Stromal cell of bone marrow (primary cell): ENCODE results near the gene FKBP7.
"Not testable (repeated sequence)": the region's sequence is repeated elsewhere in the genome, so short reads cannot be mapped to it uniquely, and the experiment has no call there.

Source experiments
- DNase-seq: peaks from one replicate; pipeline ENCODE4 v3.0.0-alpha.2; 2012; ENCODE audit warnings: low read depth

The FKBP7 gene

GRCh38 chr2:178485356-178485755 is 7.0 kb upstream of the FKBP7 start:
- no peak for DNase-seq

GRCh38 chr2:178484245-178485041 is 6.0 kb upstream of the FKBP7 start:
- no peak for DNase-seq

DNA sequence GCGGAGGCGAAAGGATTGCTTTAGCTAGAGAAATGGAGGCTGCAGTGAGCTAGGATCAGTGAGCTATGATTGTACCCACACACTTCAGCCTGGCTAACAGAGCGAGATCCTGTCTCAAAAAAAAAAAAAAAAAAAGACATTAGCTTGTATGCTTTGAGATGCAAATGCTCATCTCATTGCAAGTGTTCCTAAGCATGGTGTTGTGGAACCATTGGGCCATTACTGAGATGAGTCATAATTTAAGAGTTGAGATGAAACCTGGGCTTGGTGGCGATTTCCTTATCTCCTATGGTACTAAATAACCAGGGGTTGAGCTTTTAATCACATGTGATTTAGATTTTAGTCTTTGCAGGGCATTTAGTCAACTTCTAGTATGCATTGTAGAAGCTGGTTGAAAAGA is 4.0 kb upstream of the FKBP7 start:
- DNase-seq, result no peak

DNA sequence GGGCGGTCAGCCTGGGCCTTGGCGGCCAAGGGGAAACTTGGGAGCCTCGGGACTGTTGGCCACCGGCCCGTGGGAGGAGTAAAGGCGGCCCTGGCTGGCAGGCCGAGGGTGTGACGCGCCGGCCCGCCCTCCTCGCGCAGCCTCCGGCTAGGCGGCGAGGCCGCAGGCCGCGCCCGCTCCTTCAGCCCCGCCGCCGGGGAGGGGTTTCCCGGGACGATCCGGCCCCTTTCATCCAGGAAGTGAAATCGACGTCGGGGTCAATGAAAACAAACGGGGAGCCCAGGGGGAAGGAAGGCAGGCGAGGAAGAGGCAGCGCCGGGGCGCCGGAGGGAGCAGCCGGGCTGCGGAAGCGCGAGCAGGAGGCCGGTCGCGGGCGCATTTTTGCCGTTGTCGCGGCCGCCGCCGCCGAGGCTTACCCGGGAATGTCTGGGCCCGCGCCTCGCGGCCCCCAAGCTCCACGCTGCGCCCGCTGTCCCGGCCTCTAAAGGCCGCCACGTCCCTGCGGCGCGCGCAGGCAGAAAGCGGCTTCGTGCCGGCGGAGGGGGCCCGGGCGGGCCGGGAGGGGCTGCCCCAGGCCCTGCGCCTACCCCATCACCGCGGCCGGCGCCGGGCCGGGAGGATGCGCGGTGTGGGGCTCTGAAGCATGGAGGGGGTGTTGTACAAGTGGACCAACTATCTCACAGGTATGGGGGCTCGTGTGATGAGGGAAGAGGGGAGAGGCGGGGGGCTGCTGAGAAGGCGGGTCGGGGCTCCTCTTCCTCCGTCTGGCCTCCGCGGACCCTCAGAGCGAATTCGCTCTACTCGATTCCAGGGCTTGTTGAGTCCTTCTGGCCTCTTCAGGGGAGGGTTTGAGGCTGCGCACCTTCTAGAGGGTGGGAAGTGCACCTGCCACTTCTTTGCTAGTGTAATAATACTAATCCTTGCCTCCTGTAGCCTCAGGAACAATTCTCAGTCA is 2.1 kb upstream of the FKBP7 start, which contains the start of gene PLEKHA3:
PLEKHA3 (plus strand) TSS at position 231 of the 955 bp plus-strand sequence; CDS start at position 644, 413 bp downstream.
- peak; percentile 94 for DNase-seq

DNA sequence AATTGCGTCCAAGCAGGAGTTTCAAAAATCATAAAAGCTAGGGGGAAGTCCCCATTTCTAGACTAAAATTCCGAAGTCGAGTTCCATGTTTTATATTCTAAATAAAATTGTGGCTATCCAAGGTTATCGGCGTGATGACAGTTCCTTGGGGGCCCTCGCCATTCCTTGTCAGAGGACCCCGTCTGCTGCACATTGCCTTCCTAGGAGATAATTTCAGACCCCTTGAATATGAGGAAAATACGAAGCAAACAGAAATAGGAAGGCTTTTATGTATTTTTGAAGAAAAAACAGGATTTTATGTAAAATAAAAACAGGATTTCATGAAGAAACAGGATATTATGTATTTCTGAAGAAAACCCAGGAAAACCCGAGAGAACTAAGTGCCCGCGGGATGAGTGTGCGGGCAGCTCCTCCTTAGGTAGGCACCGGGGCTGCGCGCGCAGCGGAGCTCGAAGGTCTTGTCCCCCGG is 1.4 kb upstream of the FKBP7 start:
- no peak for DNase-seq

DNA sequence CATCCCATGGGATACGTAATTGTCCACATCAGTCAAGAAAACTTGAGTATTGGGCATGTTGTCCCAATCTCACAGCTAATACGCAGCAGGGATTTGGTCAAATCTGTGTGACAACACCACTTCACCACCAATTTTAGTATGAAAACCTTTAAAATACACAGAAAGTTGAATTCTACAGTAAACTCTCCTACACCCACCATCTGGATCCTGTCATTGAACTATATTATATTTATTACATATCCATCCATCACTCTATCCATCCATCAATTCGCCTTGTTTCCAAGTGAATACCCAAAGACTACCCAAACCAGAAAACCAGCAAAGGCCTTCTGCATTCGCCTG is 846 bp upstream of the FKBP7 start:
- no peak for DNase-seq

GRCh38 chr2:178478130-178478438 is 316 bp downstream of the FKBP7 start:
- DNase-seq, result no peak

- no peak for DNase-seq
Measured at GRCh38 chr2:178477443-178478129, 814 bp downstream of the FKBP7 start.

DNA sequence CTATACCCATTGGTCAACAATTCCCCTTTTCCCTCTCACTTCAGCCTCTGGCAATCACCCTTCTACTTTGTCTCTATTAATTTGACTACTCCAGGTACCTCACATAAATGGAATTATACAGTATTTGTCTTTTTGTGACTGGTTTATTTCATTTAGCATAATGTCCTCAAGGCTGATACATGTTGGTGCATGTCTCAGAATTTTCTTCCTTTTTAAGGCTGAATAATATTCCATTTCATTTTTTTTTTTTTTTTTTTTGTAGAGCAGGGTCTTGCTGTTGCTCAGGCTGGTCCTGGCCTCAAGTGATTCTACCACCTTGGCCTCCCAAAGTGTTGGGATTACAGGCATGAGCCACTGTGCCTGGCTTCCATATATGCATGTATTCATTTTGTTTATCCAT is 1.9 kb downstream of the FKBP7 start:
- no peak for DNase-seq

- no peak for DNase-seq
Measured at GRCh38 chr2:178474560-178474959, 3.8 kb downstream of the FKBP7 start.

- no peak for DNase-seq
Measured at GRCh38 chr2:178473931-178474330, 4.5 kb downstream of the FKBP7 start.

GRCh38 chr2:178473373-178473772 is 5.0 kb downstream of the FKBP7 start:
- DNase-seq, result no peak

DNA sequence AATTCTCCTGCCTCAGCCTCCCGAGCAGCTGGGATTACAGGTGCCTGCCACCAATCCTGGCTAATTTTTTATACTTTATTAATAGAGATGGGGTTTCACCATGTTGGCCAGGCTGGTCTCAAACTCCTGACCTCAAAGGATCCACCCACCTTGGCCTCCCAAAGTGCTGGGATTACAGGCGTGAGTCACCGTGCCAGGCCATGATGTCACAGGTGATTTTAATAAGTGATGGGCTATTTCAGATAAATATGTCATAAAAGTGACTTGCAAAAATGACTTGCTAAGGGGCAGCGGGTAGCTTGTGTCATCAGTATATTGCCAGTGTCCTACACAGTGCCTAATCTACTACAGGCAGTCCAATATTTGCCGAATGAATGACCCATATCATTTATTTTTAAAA is 7.1 kb downstream of the FKBP7 start:
- DNase-seq, result not testable (repeated sequence)

GRCh38 chr2:178469219-178469849 is 9.1 kb downstream of the FKBP7 start:
- DNase-seq, result no peak

DNA sequence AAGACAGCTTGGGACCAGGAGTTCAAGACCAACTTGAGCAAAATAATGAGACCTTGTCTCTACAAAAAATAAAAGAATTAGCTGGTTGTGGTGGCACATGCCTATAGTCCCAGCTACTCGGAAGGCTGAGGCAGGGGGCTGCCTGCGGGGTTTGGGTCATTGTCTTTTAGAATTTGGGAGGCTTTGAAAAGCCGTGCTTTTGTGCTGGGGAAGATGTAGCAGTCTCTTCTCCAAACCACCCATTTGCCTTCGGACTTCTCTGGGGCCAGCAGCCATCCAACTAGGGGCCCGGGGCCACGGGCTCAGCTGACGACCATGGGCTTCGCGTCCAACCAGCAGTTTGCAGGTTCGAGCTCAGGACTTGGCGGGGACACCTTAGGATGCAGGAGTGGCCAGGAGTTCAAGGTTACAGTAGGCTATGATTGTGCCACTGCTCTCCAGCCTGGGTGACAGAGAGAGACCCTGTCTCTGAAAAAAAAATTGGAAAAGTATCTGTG is 21.0 kb downstream of the FKBP7 start:
- no peak for DNase-seq

GRCh38 chr2:178455947-178456346 is 22.5 kb downstream of the FKBP7 start:
- DNase-seq, result no peak

DNA sequence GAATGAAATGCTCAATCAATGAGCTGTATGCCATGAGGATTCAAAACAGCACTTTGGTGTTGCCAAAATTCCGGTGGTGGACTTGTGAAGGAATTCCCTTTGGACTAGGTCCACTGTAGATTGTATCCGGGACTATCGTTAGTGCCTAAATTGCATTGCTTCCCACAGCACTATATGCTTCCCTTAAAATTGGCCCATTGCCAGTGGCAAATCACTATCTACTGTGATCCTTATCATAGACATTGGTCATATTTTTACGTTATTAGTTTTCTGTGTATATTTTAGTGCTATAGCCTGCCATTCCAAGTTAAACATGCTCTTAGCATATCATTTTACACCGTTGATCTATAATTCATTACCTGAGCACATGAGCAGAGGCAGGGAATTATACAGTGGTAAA is 25.5 kb downstream of the FKBP7 start:
- DNase-seq, result no peak

GRCh38 chr2:178452334-178452733 is 26.1 kb downstream of the FKBP7 start:
- DNase-seq, result no peak

GRCh38 chr2:178450774-178451525 is 27.4 kb downstream of the FKBP7 start, which contains the start of the genes PJVK and PRKRA:
PJVK (plus strand) TSS chr2:178451378; CDS start chr2:178453410, 2,032 bp downstream.
PRKRA (minus strand) TSS chr2:178451175; CDS start chr2:178451030, 145 bp downstream.
- DNase-seq, result peak; percentile 94

- DNase-seq, result no peak
Measured at GRCh38 chr2:178450524-178450773, 28.0 kb downstream of the FKBP7 start.
